Fibroblast of the aortic adventitia (primary cell): ENCODE results near the gene PTTG1IP. TPM values are rescaled to one million over a fixed set of nuclear protein-coding genes. Genes with fewer than 3 reads are reported as not detected.

Experiments used
- DNase-seq: peaks from one replicate; pipeline ENCODE4 v3.0.0-alpha.2; 2010; ENCODE audit warnings: low read depth
- H3K4me3 ChIP-seq: 2 replicates; pipeline ENCODE4 v1.5.1; 2011; ENCODE audit warnings: low read depth, mild to moderate bottlenecking, control low read depth, low read length, moderate library complexity
- CTCF ChIP-seq: IDR thresholded peaks from 2 replicates; pipeline ENCODE4 v1.5.1; 2011; ENCODE audit warnings: mild to moderate bottlenecking, low read length, control low read depth, inconsistent platforms; ENCODE audit not compliant: insufficient read depth
- total RNA-seq: library from RNA; depleted of rRNA; stranded (reverse); fragments of >200 nt; gene quantifications from 2 replicates; pipeline ENCODE4 v1.2.3, GENCODE V29; 2012; ENCODE audit warnings: low replicate concordance

The PTTG1IP gene
- total RNA-seq, 1 donor, result 226 TPM

GRCh38 chr21:44907966-44908895 lies 34.7 kb upstream of the PTTG1IP start:
- peak; percentile 27 for DNase-seq
- no peak for TF ChIP-seq CTCF
- no peak overlapping the region for H3K4me3 ChIP-seq

- H3K4me3 ChIP-seq, result no peak overlapping the region
- no peak for TF ChIP-seq CTCF
- DNase-seq, result no peak
Observed at GRCh38 chr21:44907225-44907965, 33.9 kb upstream of the PTTG1IP start.

GRCh38 chr21:44905728-44906090 lies 32.2 kb upstream of the PTTG1IP start:
- no peak for TF ChIP-seq CTCF

GRCh38 chr21:44905016-44905727 lies 31.7 kb upstream of the PTTG1IP start:
- H3K4me3 ChIP-seq, result no peak overlapping the region
- no peak for DNase-seq
- TF ChIP-seq CTCF, result no peak

More at GRCh38 chr21:44905728-44906090, 32.2 kb upstream of the PTTG1IP start:
- H3K4me3 ChIP-seq, result no peak overlapping the region
- DNase-seq, result no peak

- no peak overlapping the region for H3K4me3 ChIP-seq
- no peak for DNase-seq
- no peak for TF ChIP-seq CTCF
Observed at GRCh38 chr21:44904141-44904923, 30.8 kb upstream of the PTTG1IP start.

- DNase-seq, result no peak
- TF ChIP-seq CTCF, result no peak
Observed at GRCh38 chr21:44903689-44904088, 30.2 kb upstream of the PTTG1IP start.

More at GRCh38 chr21:44903689-44904088, 30.2 kb upstream of the PTTG1IP start:
- no peak overlapping the region for H3K4me3 ChIP-seq
